GM12878 (cell line): ENCODE measurements around the gene PTPN13. TPM values are rescaled to one million over a fixed set of nuclear protein-coding genes. Genes with fewer than 3 reads are reported as not detected.

Experiments used
- ATAC-seq: fragments of 200-7000 bp; cut with Tn5 transposase; 3 replicates; pipeline ENCODE4 v1.9.1; 2020; ENCODE audit warnings: mild to moderate bottlenecking, moderate library complexity
- BruUV-seq: library from RNA; stranded (reverse); fragments of 400-500 nt; replicated peaks from 2 replicates; lab custom pipeline; 2021; lab: Mats Ljungman, UMichigan
- CTCF ChIA-PET: fragments of 300-600 bp; sonication (Branson Sonifier 250); formaldehyde crosslinking; extraction: SDS; loops from one replicate; lab custom pipeline; 2021; ENCODE audit warnings: inconsistent platforms; lab: Yijun Ruan, JAX
- POLR2A ChIA-PET: fragments of 350-600 bp; formaldehyde crosslinking; extraction: SDS; loops from one replicate; lab custom pipeline; 2021; ENCODE audit warnings: inconsistent platforms; lab: Charles Lee
- RAD21 ChIA-PET: fragments of 300-600 bp; sonication (Branson Sonifier 250); formaldehyde crosslinking; loops from one replicate; lab custom pipeline; 2023; ENCODE audit warnings: antibody characterized with exemption; ENCODE audit not compliant: unreplicated experiment; lab: Charles Lee
- SMC1A ChIA-PET: fragments of 300-600 bp; sonication (Branson Sonifier 250); formaldehyde crosslinking; loops from one replicate; lab custom pipeline; 2023; ENCODE audit not compliant: unreplicated experiment, uncharacterized antibody; lab: Charles Lee
- DNase-seq: peaks from one replicate; pipeline ENCODE4 v3.0.0-alpha.2; 2011; ENCODE audit warnings: low read depth, low spot score
- FAIRE-seq: peaks from 3 replicates; lab custom pipeline; 2011; peaks lifted over from hg19 to GRCh38; lab: Jason Lieb, UNC
- H2AFZ ChIP-seq: 2 replicates; pipeline ENCODE4 v1.6.0; 2011; ENCODE audit warnings: low read depth, low read length, control low read depth; ENCODE audit not compliant: control insufficient read depth
- H3K27ac ChIP-seq: 2 replicates; pipeline ENCODE4 v1.5.1; 2011; ENCODE audit warnings: control low read depth; ENCODE audit not compliant: control insufficient read depth, insufficient read depth
- H3K27me3 ChIP-seq, 2 experiments: replicated peaks in 1 of 2; 2 replicates each; pipeline versions ENCODE4 v1.6.0 to v1.6.1; 2011; ENCODE audit warnings: low read length in 1 of 2; ENCODE audit not compliant: control insufficient read depth in 2 of 2, insufficient read depth in 2 of 2
- H3K36me3 ChIP-seq, 2 experiments: 2 replicates each; pipeline ENCODE4 v1.5.1; 2011; ENCODE audit warnings: low read length in 1 of 2; ENCODE audit not compliant: control insufficient read depth in 2 of 2, insufficient read depth in 2 of 2
- H3K4me1 ChIP-seq: 2 replicates; pipeline ENCODE4 v1.6.1; 2011; ENCODE audit warnings: mild to moderate bottlenecking, low read length, moderate library complexity, mixed read lengths; ENCODE audit not compliant: control insufficient read depth, insufficient read depth
- H3K4me2 ChIP-seq: 2 replicates; pipeline ENCODE4 v1.6.0; 2011; ENCODE audit warnings: control low read depth; ENCODE audit not compliant: control insufficient read depth, insufficient read depth
- H3K4me3 ChIP-seq: fragments of 200-600 bp; sonication (generic); 2 replicates; pipeline ENCODE4 v1.5.1; 2016
- H3K79me2 ChIP-seq: 2 replicates; pipeline ENCODE4 v1.6.0; 2011; ENCODE audit warnings: low read length; ENCODE audit not compliant: control insufficient read depth, insufficient read depth
- H3K9ac ChIP-seq: 2 replicates; pipeline ENCODE4 v1.8.0; 2011; ENCODE audit warnings: low read length, control low read depth, mixed read lengths; ENCODE audit not compliant: control insufficient read depth, insufficient read depth
- H3K9me3 ChIP-seq: replicated peaks from 3 replicates; pipeline ENCODE4 v1.5.1; 2011; ENCODE audit warnings: mild to moderate bottlenecking, low read length; ENCODE audit not compliant: control insufficient read depth, insufficient read depth
- H4K20me1 ChIP-seq: 2 replicates; pipeline ENCODE4 v1.6.0; 2011; ENCODE audit not compliant: control insufficient read depth, insufficient read depth
- CHD1 ChIP-seq: IDR thresholded peaks from 2 replicates; pipeline ENCODE4 v1.6.1; 2012; ENCODE audit warnings: low read depth, low read length, improper control_type of control experiment
- ETV6 ChIP-seq, 2 experiments: fragments of 450-650 bp in 1 of 2; IDR thresholded peaks in 1 of 2; conservative IDR thresholded peaks in 1 of 2; 2 replicates each; pipeline ENCODE4 v1.6.1; 2014; ENCODE audit warnings: antibody characterized with exemption in 1 of 2, borderline replicate concordance in 1 of 2, low read depth in 1 of 2, mild to moderate bottlenecking in 1 of 2, moderate library complexity in 1 of 2
- KAT2A ChIP-seq: conservative IDR thresholded peaks from 2 replicates; pipeline ENCODE4 v1.6.1; 2011; ENCODE audit warnings: low read depth, low read length; ENCODE audit not compliant: control insufficient read depth
- MTA2 ChIP-seq: fragments of 450-650 bp; IDR thresholded peaks from 2 replicates; pipeline ENCODE4 v1.6.1; 2016; ENCODE audit warnings: low read depth, mild to moderate bottlenecking, moderate library complexity
- NFIC ChIP-seq: IDR thresholded peaks from 2 replicates; pipeline ENCODE4 v1.6.1; 2012; ENCODE audit warnings: low read depth, mild to moderate bottlenecking, inconsistent platforms, low read length, moderate library complexity
- SMC3 ChIP-seq: IDR thresholded peaks from 2 replicates; pipeline ENCODE4 v1.6.1; 2011; ENCODE audit warnings: low read length, improper control_type of control experiment, borderline replicate concordance
- SPI1 ChIP-seq: IDR thresholded peaks from 2 replicates; pipeline ENCODE4 v1.6.1; 2011; ENCODE audit warnings: low read depth, mild to moderate bottlenecking, low read length, moderate library complexity, borderline replicate concordance; ENCODE audit not compliant: insufficient read depth
- SRF ChIP-seq, 2 experiments: IDR thresholded peaks; 2 replicates each; pipeline ENCODE4 v1.6.1; 2011; ENCODE audit warnings: low read depth in 2 of 2, low read length in 2 of 2, mild to moderate bottlenecking in 1 of 2, moderate library complexity in 1 of 2
- ZBED1 ChIP-seq: IDR thresholded peaks from 2 replicates; pipeline ENCODE4 v1.6.1; 2016; ENCODE audit warnings: borderline replicate concordance
- WGBS: methylation state at CpG from one replicate; pipeline ENCODE4 v1.1.6; 2016; ENCODE audit warnings: low lambda C conversion rate; ENCODE audit not compliant: insufficient replicate concordance, insufficient coverage; ENCODE audit errors: missing lambda C conversion rate; 5-methylcytosine and 5-hydroxymethylcytosine counted together
- in situ Hi-C: fragments of 300-500 bp; cut with MboI; formaldehyde crosslinking; loops from 9 replicates; pipeline ENCODE4 v1.14.3; 2018; ENCODE audit warnings: mixed read lengths
- intact Hi-C: fragments of 100-400 bp; cut with micrococcal nuclease; formaldehyde crosslinking; loops from one replicate; pipeline ENCODE4 v1.14.2; 2022; ENCODE audit not compliant: unreplicated experiment
- polyA plus RNA-seq, 11 experiments: library from polyadenylated mRNA; depleted of rRNA in 4 of 11; unstranded in 6 of 11; stranded (reverse) in 5 of 11; fragments of >200 nt; fragmentation: Nextera tagmentation in 4 of 11; fragmentation: Illumina TruSeq in 1 of 11; extraction: Ambion mirVana in 4 of 11; extraction: Trizol in 1 of 11; gene quantifications; 1 replicate in 1 of 11; 2 replicates in 10 of 11; pipeline versions ENCODE4 v1.2.1 to v1.2.3, GENCODE V29; 2011 to 2016; ENCODE audit warnings: inconsistent platforms in 2 of 11, missing spikeins in 2 of 11, low read depth in 1 of 11
- total RNA-seq, 4 experiments: library from RNA; depleted of rRNA in 3 of 4; stranded (reverse); fragments of >200 nt in 3 of 4; fragmentation: Illumina TruSeq in 1 of 4; extraction: Trizol in 1 of 4; gene quantifications; 2 replicates each; pipeline versions ENCODE4 v1.2.1 to v1.2.3, GENCODE V29; 2013 to 2021
- TF ChIP-seq, protein P1 (sequence below): fragments of 450-650 bp; IDR thresholded peaks from 2 replicates; pipeline ENCODE4 v1.6.1; 2017; ENCODE audit warnings: low read depth, mild to moderate bottlenecking, moderate library complexity
- TF ChIP-seq, protein P2 (sequence below): IDR thresholded peaks from 2 replicates; pipeline ENCODE4 v1.6.1; 2011; ENCODE audit warnings: low read depth, low read length, improper control_type of control experiment, borderline replicate concordance

The PTPN13 gene
- total and polyA plus RNA-seq, 10 of the 15 experiments (the other 5 are each of a cell fraction or from before 2014, with no cell fraction given), result 8.5 to 69.4 (median 33.9) TPM

DNA sequence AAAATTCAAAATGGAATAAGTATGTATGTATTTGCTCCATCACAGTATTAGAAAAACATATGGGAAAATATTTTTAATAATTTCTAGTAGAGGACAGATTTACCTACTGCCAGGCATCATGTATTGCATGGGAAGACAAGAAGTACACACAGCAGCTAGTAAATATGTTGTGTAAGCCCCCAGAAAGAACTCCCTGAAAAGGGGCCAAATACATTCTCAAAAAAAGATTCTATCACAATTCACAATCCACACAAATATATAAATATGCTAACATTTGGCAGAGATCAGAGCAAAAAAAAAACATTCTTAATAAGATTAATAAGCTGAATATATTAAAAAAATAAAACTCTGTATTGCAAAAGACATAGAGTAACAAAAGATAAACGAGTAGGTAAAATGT is 227.0 kb downstream of the PTPN13 start (continued):
- no peak for TF ChIP-seq SPI1

DNA sequence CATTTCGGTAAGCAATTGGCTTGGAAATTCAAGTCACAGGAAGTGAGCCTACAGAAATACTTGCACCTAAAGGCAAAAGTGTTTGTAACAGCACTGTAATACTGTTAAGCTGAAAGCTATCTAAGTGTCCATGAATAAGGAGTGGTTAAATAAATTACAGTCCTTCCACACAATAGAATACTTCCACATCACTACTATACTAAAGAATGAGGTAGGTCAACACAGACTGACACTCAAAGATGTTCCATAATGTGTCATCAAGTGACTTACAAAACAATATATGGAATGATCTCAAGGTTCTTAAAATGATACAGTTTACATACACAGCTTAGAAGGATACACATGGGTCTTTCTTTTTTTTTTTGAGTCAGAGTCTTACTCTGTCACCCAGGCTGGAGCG is 228.0 kb downstream of the PTPN13 start:
- POLR2A ChIA-PET, result no interaction called here
- ATAC-seq (no peak), FAIRE-seq (no peak), DNase-seq (no peak)
- no peak overlapping the region for H3K9ac ChIP-seq
- H2AFZ ChIP-seq, result no peak overlapping the region
- H3K4me3 ChIP-seq, result no peak overlapping the region
- no peak for TF ChIP-seq NFIC
- TF ChIP-seq KAT2A, result no peak
- no peak for TF ChIP-seq ETV6 (conservative IDR thresholded peaks at IDR 0.05 in 1 of 2, IDR thresholded peaks at IDR 0.05 in 1 of 2; ENCODE audit: borderline replicate concordance in 1 of 2, low read depth in 1 of 2)
- TF ChIP-seq MTA2, result no peak
- TF ChIP-seq, protein P1, sequence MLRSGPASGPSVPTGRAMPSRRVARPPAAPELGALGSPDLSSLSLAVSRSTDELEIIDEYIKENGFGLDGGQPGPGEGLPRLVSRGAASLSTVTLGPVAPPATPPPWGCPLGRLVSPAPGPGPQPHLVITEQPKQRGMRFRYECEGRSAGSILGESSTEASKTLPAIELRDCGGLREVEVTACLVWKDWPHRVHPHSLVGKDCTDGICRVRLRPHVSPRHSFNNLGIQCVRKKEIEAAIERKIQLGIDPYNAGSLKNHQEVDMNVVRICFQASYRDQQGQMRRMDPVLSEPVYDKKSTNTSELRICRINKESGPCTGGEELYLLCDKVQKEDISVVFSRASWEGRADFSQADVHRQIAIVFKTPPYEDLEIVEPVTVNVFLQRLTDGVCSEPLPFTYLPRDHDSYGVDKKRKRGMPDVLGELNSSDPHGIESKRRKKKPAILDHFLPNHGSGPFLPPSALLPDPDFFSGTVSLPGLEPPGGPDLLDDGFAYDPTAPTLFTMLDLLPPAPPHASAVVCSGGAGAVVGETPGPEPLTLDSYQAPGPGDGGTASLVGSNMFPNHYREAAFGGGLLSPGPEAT, result no peak
- TF ChIP-seq SMC3, result no peak
- TF ChIP-seq, protein P2, sequence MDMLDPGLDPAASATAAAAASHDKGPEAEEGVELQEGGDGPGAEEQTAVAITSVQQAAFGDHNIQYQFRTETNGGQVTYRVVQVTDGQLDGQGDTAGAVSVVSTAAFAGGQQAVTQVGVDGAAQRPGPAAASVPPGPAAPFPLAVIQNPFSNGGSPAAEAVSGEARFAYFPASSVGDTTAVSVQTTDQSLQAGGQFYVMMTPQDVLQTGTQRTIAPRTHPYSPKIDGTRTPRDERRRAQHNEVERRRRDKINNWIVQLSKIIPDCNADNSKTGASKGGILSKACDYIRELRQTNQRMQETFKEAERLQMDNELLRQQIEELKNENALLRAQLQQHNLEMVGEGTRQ, result no peak
- TF ChIP-seq CHD1, result no peak
- no peak for TF ChIP-seq ZBED1
- TF ChIP-seq SRF (IDR thresholded peaks at IDR 0.05; ENCODE audit: low read depth in 2 of 2, low read length in 2 of 2), result no peak
- in situ Hi-C loops, result no loop called here
- H3K79me2 ChIP-seq, result no peaks in the 10 kb centered on the region
- no peaks in the 10 kb centered on the region for H3K4me1 ChIP-seq
- no peaks in the 10 kb centered on the region for H3K27me3 ChIP-seq
- no peaks in the 10 kb centered on the region for H3K9me3 ChIP-seq
- H3K36me3 ChIP-seq, result no peaks in the 10 kb centered on the region
- no peak overlapping the region for H3K4me2 ChIP-seq
- SMC1A ChIA-PET, result interaction anchor here (1.2 to 1.3 kb wide), 2 partner anchors 11 to 34 kb away, joined by 3 read pairs; no protein-coding TSS in a partner anchor
- H3K27ac ChIP-seq, result no peak overlapping the region
- intact Hi-C loops, result no loop called here
- H4K20me1 ChIP-seq, result no peaks in the 10 kb centered on the region
- RAD21 ChIA-PET, result no interaction called here
- no TSS peak for BruUV-seq
- WGBS, result 50% methylated on average over 2 of the region's 2 CpGs
- CTCF ChIA-PET, result interaction anchor here (7.8 kb wide), 1 partner anchor 324 kb away, joined by 71 read pairs; no protein-coding TSS in a partner anchor
